HepG2 (cell line): ENCODE measurements around the gene SND1. TPM values are rescaled to one million over a fixed set of nuclear protein-coding genes. Genes with fewer than 3 reads are reported as not detected.

Source experiments
- ATAC-seq: fragments of 200-7000 bp; cut with Tn5 transposase; 3 replicates; pipeline ENCODE4 v1.9.1; 2020; ENCODE audit warnings: mild to moderate bottlenecking, moderate library complexity
- BruUV-seq: library from RNA; stranded (reverse); fragments of 400-500 nt; replicated peaks from 2 replicates; lab custom pipeline; 2021; lab: Mats Ljungman, UMichigan
- CTCF ChIA-PET: fragments of 300-600 bp; formaldehyde crosslinking; extraction: SDS; loops from one replicate; lab custom pipeline; 2021; ENCODE audit warnings: low total read pairs, inconsistent platforms, low intra/inter-chr PET ratio; lab: Yijun Ruan, JAX
- POLR2A ChIA-PET: fragments of 350-600 bp; sonication (Branson Sonifier 250); formaldehyde crosslinking; loops from one replicate; lab custom pipeline; 2020; ENCODE audit warnings: antibody characterized with exemption, inconsistent platforms; lab: Yijun Ruan, JAX
- DNase-seq: peaks from one replicate; pipeline ENCODE4 v3.0.0-alpha.2; 2015; ENCODE audit warnings: low spot score
- FAIRE-seq: peaks from 3 replicates; lab custom pipeline; 2011; peaks lifted over from hg19 to GRCh38; lab: Jason Lieb, UNC
- H2AFZ ChIP-seq: one replicate; pipeline ENCODE4 v1.6.1; 2011; ENCODE audit warnings: low read length, inconsistent platforms
- H3K27ac ChIP-seq: fragments of 300-600 bp; 3 replicates; pipeline ENCODE4 v1.8.0; 2011; ENCODE audit warnings: mixed run types, mild to moderate bottlenecking, mixed read lengths, low read length, inconsistent platforms; ENCODE audit not compliant: insufficient read depth; ENCODE audit errors: extremely low read length
- H3K27me3 ChIP-seq, 2 experiments: fragments of 200-600 bp in 1 of 2; 2 replicates in 1 of 2; 3 replicates in 1 of 2; pipeline versions ENCODE4 v1.6.0 to v1.8.0; 2011; ENCODE audit warnings: low read length in 2 of 2, mild to moderate bottlenecking in 2 of 2, moderate library complexity in 2 of 2, inconsistent platforms in 1 of 2; ENCODE audit not compliant: insufficient read depth in 2 of 2, control insufficient read depth in 1 of 2
- H3K36me3 ChIP-seq, 2 experiments: fragments of 200-600 bp in 1 of 2; replicated peaks in 1 of 2; 2 replicates in 1 of 2; 3 replicates in 1 of 2; pipeline versions ENCODE4 v1.5.1 to v1.8.0; 2011; ENCODE audit warnings: low read length in 2 of 2, inconsistent platforms in 1 of 2; ENCODE audit not compliant: insufficient read depth in 2 of 2, control insufficient read depth in 1 of 2
- H3K4me1 ChIP-seq: 2 replicates; pipeline ENCODE4 v1.5.1; 2012; ENCODE audit warnings: low read length, inconsistent platforms; ENCODE audit not compliant: insufficient read depth
- H3K4me2 ChIP-seq: 2 replicates; pipeline ENCODE4 v1.6.0; 2011; ENCODE audit warnings: low read depth, low read length, inconsistent platforms
- H3K4me3 ChIP-seq, 3 experiments: fragments of 200-600 bp in 1 of 3; sonication (generic), shearing (Covaris generic) in 1 of 3; replicated peaks in 1 of 3; 2 replicates each; pipeline ENCODE4 v1.5.1; 2011 to 2016; ENCODE audit warnings: low read length in 3 of 3, inconsistent platforms in 2 of 3, low read depth in 2 of 3, mild to moderate bottlenecking in 2 of 3, control low read depth in 1 of 3, mixed read lengths in 1 of 3; ENCODE audit not compliant: insufficient read depth in 1 of 3
- H3K79me2 ChIP-seq: one replicate; pipeline ENCODE4 v1.6.1; 2011; ENCODE audit warnings: low read length, inconsistent platforms; ENCODE audit not compliant: insufficient read depth
- H3K9ac ChIP-seq: 2 replicates; pipeline ENCODE4 v1.6.0; 2011; ENCODE audit warnings: mild to moderate bottlenecking, low read depth, low read length, inconsistent platforms; ENCODE audit not compliant: insufficient read depth
- H3K9me3 ChIP-seq: 2 replicates; pipeline ENCODE4 v1.5.1; 2012; ENCODE audit warnings: mild to moderate bottlenecking, low read length
- H4K20me1 ChIP-seq: 2 replicates; pipeline ENCODE4 v1.6.0; 2011; ENCODE audit warnings: inconsistent platforms, mild to moderate bottlenecking, low read length, moderate library complexity; ENCODE audit not compliant: insufficient read depth
- GPN1 ChIP-seq: sonication (generic); formaldehyde crosslinking; IDR thresholded peaks from 2 replicates; pipeline ENCODE4 v1.5.1; 2020; ENCODE audit warnings: missing genetic modification reagents, borderline replicate concordance
- KDM2A ChIP-seq: sonication (generic); formaldehyde crosslinking; IDR thresholded peaks from 2 replicates; pipeline ENCODE4 v1.4.0; 2020; ENCODE audit warnings: low read depth, missing genetic modification reagents, borderline replicate concordance
- MTF1 ChIP-seq: sonication (generic); formaldehyde crosslinking; IDR thresholded peaks from 2 replicates; pipeline ENCODE4 v1.5.0; 2020; ENCODE audit warnings: missing genetic modification reagents
- ZNF7 ChIP-seq: IDR thresholded peaks from 2 replicates; pipeline ENCODE4 v1.6.1; 2016; ENCODE audit warnings: missing biosample characterization, missing genetic modification reagents
- WGBS: methylation state at CpG from one replicate; pipeline ENCODE4 v1.1.6; 2017; ENCODE audit warnings: low lambda C conversion rate; 5-methylcytosine and 5-hydroxymethylcytosine counted together
- in situ Hi-C: cut with HindIII; loops from 2 replicates; pipeline ENCODE4 v1.10.0; 2017; ENCODE audit warnings: low pct_unique_long_range_greater_than_20kb; ENCODE audit not compliant: extremely low pct_ligation_motif_present
- intact Hi-C: fragments of 100-400 bp; cut with micrococcal nuclease; formaldehyde crosslinking; loops from one replicate; pipeline ENCODE4 v1.10.0; 2022; ENCODE audit not compliant: unreplicated experiment
- polyA plus RNA-seq, 8 experiments: library from polyadenylated mRNA; depleted of rRNA in 3 of 8; stranded (reverse) in 7 of 8; unstranded in 1 of 8; fragments of >200 nt; fragmentation: Illumina TruSeq in 4 of 8; extraction: Trizol in 4 of 8; gene quantifications; 2 replicates each; pipeline versions ENCODE4 v1.2.1 to v1.2.3, GENCODE V29; 2011 to 2016; ENCODE audit warnings: low read depth in 4 of 8, missing spikeins in 1 of 8, mixed read lengths in 1 of 8; ENCODE audit not compliant: insufficient read depth in 1 of 8
- total RNA-seq, 5 experiments: library from RNA; depleted of rRNA; stranded (reverse); fragments of >200 nt; fragmentation: Illumina TruSeq; extraction: Trizol; gene quantifications; 2 replicates each; pipeline ENCODE4 v1.2.3, GENCODE V29; 2016; ENCODE audit warnings: low read depth in 1 of 5
- TF ChIP-seq, protein P1 (sequence below): sonication (generic); formaldehyde crosslinking; IDR thresholded peaks from 2 replicates; pipeline ENCODE4 v1.4.0; 2020; ENCODE audit warnings: missing genetic modification reagents
- TF ChIP-seq, protein P2 (sequence below): sonication (generic); formaldehyde crosslinking; IDR thresholded peaks from 2 replicates; pipeline ENCODE4 v1.8.1; 2023; ENCODE audit warnings: mild to moderate bottlenecking, missing genetic modification reagents
- TF ChIP-seq, protein P3 (sequence below): sonication (generic); formaldehyde crosslinking; IDR thresholded peaks from 2 replicates; pipeline ENCODE4 v1.8.1; 2023; ENCODE audit warnings: mild to moderate bottlenecking, moderate library complexity, missing genetic modification reagents

The SND1 gene
- total and polyA plus RNA-seq, 2 of the 13 experiments (the other 11 are each of a cell fraction or from before 2014, with no cell fraction given): 110 to 182 TPM

DNA sequence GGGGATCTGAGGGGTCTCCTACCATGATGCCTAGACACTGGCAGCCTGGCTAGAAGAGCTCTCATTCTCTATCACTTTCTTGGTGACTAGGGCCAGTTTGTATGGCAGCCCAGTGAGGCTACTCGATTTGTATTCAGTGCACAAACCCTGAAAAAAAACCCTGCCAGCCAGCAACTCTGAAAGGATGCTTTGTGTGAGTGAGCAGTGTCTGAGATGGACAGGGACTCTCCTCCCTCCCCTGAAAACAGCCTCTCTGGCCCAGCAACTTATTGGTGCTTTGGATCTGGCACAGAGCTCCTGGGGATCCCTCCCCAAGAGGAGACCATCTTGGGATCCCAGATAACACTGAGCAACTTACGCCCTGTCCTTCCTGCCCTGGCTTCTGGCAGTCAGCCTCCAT, 390.0 kb downstream of the SND1 start:
- 79% methylated on average over 2 of the region's 2 CpGs for WGBS
- CTCF ChIA-PET: no interaction called here
- POLR2A ChIA-PET: no interaction called here
- ATAC-seq (no peak), FAIRE-seq (no peak), DNase-seq (no peak)
- no peaks in the 10 kb centered on the region for H4K20me1 ChIP-seq
- no peak overlapping the region for H3K27ac ChIP-seq
- H3K36me3 ChIP-seq: peaks cover 12 to 36% of the 10 kb centered on the region in 2 experiments
- H2AFZ ChIP-seq: no peak overlapping the region
- H3K4me3 ChIP-seq: no peak overlapping the region
- intact Hi-C loops: no loop called here
- in situ Hi-C loops: no loop called here
- no peak overlapping the region for H3K4me2 ChIP-seq
- TF ChIP-seq, protein P1, sequence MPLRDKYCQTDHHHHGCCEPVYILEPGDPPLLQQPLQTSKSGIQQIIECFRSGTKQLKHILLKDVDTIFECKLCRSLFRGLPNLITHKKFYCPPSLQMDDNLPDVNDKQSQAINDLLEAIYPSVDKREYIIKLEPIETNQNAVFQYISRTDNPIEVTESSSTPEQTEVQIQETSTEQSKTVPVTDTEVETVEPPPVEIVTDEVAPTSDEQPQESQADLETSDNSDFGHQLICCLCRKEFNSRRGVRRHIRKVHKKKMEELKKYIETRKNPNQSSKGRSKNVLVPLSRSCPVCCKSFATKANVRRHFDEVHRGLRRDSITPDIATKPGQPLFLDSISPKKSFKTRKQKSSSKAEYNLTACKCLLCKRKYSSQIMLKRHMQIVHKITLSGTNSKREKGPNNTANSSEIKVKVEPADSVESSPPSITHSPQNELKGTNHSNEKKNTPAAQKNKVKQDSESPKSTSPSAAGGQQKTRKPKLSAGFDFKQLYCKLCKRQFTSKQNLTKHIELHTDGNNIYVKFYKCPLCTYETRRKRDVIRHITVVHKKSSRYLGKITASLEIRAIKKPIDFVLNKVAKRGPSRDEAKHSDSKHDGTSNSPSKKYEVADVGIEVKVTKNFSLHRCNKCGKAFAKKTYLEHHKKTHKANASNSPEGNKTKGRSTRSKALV (CRISPR knock-in tag): no peak
- TF ChIP-seq MTF1 (CRISPR knock-in tag) (no peak), GPN1 (CRISPR knock-in tag) (no peak), KDM2A (CRISPR knock-in tag) (no peak), ZNF7 (no peak)
- TF ChIP-seq, protein P2, sequence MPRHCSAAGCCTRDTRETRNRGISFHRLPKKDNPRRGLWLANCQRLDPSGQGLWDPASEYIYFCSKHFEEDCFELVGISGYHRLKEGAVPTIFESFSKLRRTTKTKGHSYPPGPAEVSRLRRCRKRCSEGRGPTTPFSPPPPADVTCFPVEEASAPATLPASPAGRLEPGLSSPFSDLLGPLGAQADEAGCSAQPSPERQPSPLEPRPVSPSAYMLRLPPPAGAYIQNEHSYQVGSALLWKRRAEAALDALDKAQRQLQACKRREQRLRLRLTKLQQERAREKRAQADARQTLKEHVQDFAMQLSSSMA (CRISPR knock-in tag): no peak
- TF ChIP-seq, protein P3, sequence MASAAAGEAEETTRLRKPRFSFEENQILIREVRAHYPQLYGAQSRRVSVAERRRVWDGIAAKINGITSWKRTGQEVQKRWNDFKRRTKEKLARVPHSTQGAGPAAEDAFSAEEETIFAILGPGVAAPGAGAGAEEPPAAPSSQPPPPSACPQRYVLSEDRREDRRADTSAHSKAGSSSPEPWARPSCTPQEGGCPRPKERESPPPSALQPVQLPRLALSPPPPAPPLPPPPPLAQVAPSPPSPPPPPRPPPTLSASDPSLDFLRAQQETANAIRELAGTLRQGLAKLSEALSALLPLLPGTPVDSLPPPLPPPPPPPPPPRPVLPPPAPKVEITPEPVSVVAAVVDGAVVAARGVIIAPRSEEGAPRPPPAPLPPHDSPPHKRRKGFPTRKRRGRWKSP (CRISPR knock-in tag): no peak
- H3K9ac ChIP-seq: no peak overlapping the region
- no peaks in the 10 kb centered on the region for H3K27me3 ChIP-seq
- H3K9me3 ChIP-seq: no peaks in the 10 kb centered on the region
- H3K4me1 ChIP-seq: no peaks in the 10 kb centered on the region
- BruUV-seq: no TSS peak
- no peaks in the 10 kb centered on the region for H3K79me2 ChIP-seq
